Stomach (tissue), 9 donors: Measurements from ENCODE around the gene LRMDA. TPM values are rescaled to one million over a fixed set of nuclear protein-coding genes. Genes with fewer than 3 reads are reported as not detected.

Experiments used
- DNase-seq, 2 donors: peaks; one replicate each; pipeline versions ENCODE4 v3.0.0 to v3.0.0-alpha.2; 2013 to 2019
- H3K27ac ChIP-seq, 5 donors: fragments of 200-600 bp in 4 of 5; sonication (generic) in 4 of 5; one replicate each; pipeline ENCODE4 v1.5.1; 2013 to 2019; ENCODE audit warnings: mild to moderate bottlenecking in 1 of 5, moderate library complexity in 1 of 5
- H3K27me3 ChIP-seq, 3 donors: fragments of 200-600 bp; sonication (generic); one replicate each; pipeline ENCODE4 v1.5.1; 2017 to 2019; ENCODE audit warnings: mixed run types in 1 of 3
- H3K36me3 ChIP-seq, 4 donors: fragments of 200-600 bp; sonication (generic); 1 replicate in 3 of 4; 2 replicates in 1 of 4; pipeline ENCODE4 v1.5.1; 2016 to 2019
- H3K4me1 ChIP-seq, 4 donors: fragments of 200-600 bp; sonication (generic); one replicate each; pipeline ENCODE4 v1.5.1; 2016 to 2019
- H3K4me3 ChIP-seq, 4 donors: fragments of 200-600 bp; sonication (generic) in 3 of 4; one replicate each; pipeline ENCODE4 v1.5.1; 2016 to 2019; ENCODE audit warnings: mild to moderate bottlenecking in 1 of 4
- H3K9me3 ChIP-seq, 4 donors: fragments of 200-600 bp; sonication (generic); one replicate each; pipeline ENCODE4 v1.5.1; 2016 to 2019
- CTCF ChIP-seq, 7 experiments: fragments of 450-650 bp in 4 of 7; fragments of 200-600 bp in 3 of 7; sonication (generic) in 3 of 7; IDR thresholded peaks; one replicate each; pipeline ENCODE4 v1.5.1; 2016 to 2019; ENCODE audit warnings: antibody characterized with exemption in 7 of 7, control low read depth in 2 of 7, mild to moderate bottlenecking in 1 of 7
- EP300 ChIP-seq: sonication (generic); formaldehyde crosslinking; IDR thresholded peaks from one replicate; pipeline ENCODE4 v1.6.1; 2017; ENCODE audit warnings: antibody characterized with exemption
- POLR2A ChIP-seq, 4 donors: fragments of 450-650 bp; IDR thresholded peaks; one replicate each; pipeline ENCODE4 v1.6.1; 2016; ENCODE audit warnings: antibody characterized with exemption in 4 of 4, control low read depth in 2 of 4, mild to moderate bottlenecking in 1 of 4, moderate library complexity in 1 of 4
- POLR2AphosphoS5 ChIP-seq, 3 donors: sonication (generic); formaldehyde crosslinking; IDR thresholded peaks; one replicate each; pipeline ENCODE4 v1.6.1; 2016; ENCODE audit warnings: antibody characterized with exemption in 3 of 3
- WGBS, 5 donors: extraction: QIAGEN DNeasy Blood & Tissue Kit in 3 of 5; methylation state at CpG; one replicate each; pipeline versions ENCODE4 v1.1.5 to v1.1.7; 2013 to 2018; 5-methylcytosine and 5-hydroxymethylcytosine counted together
- intact Hi-C: fragments of 100-400 bp; cut with DNase I; formaldehyde crosslinking; loops from one replicate; pipeline ENCODE4 v1.15.1; 2023; ENCODE audit warnings: low total_unique reads
- polyA plus RNA-seq, 3 donors: library from polyadenylated mRNA; stranded (reverse); fragments of 200-250 nt; gene quantifications; one replicate each; pipeline ENCODE4 v1.2.3, GENCODE V29; 2013
- total RNA-seq, 5 donors: library from RNA; depleted of rRNA; stranded (reverse); fragments of >200 nt; gene quantifications; one replicate each; pipeline versions ENCODE4 v1.1.0 to v1.2.3, GENCODE V29; 2014 to 2016
- donor health status: healthy with polysubstance abuse.
- donor health status: Bipolar disorder and iron deficiency.
- donor health status: healthy.

LRMDA gene
- total and polyA plus RNA-seq, 8 donors: 1.3 to 30.2 (median 13.6) TPM; not detected in 1

- TF ChIP-seq CTCF (IDR thresholded peaks at IDR 0.05) (no peak), POLR2AphosphoS5 (IDR thresholded peaks at IDR 0.05) (no peak), POLR2A (IDR thresholded peaks at IDR 0.05) (no peak), EP300 (no peak)
- Histone ChIP-seq H3K4me3 (no peak overlapping the region), H3K36me3 (no peaks in the 10 kb centered on the region), H3K27ac (no peak overlapping the region), H3K4me1 (peaks cover 0 to 5% (median 0%) of the 10 kb centered on the region in 4 donors), H3K27me3 (no peaks in the 10 kb centered on the region), H3K9me3 (no peaks in the 10 kb centered on the region)
- intact Hi-C loops: no loop called here
- 73 to 95% (median 88%) methylated on average over 5 of the region's 5 CpGs for WGBS, 5 donors
- DNase-seq: no peak
These were observed 777.7 kb downstream of the LRMDA start for GRCh38 chr10:76209135-76209534.

GRCh38 chr10:76210211-76210610 lies 778.8 kb downstream of the LRMDA start:
- no peak for DNase-seq
- Histone ChIP-seq H3K4me3 (no peak overlapping the region), H3K4me1 (peaks cover 0 to 5% (median 0%) of the 10 kb centered on the region in 4 donors), H3K27me3 (no peaks in the 10 kb centered on the region), H3K36me3 (no peaks in the 10 kb centered on the region), H3K9me3 (no peaks in the 10 kb centered on the region), H3K27ac (no peak overlapping the region)
- intact Hi-C loops: no loop called here
- TF ChIP-seq POLR2A (IDR thresholded peaks at IDR 0.05): no peak
- 81 to 90% (median 89%) methylated on average over 3 of the region's 3 CpGs for WGBS, 5 donors

- no peaks in the 10 kb centered on the region for H3K9me3 ChIP-seq
- no peaks in the 10 kb centered on the region for H3K4me1 ChIP-seq
- 90 to 98% (median 95%) methylated on average over 1 of the region's 1 CpG for WGBS, 5 donors
- no peaks in the 10 kb centered on the region for H3K36me3 ChIP-seq
- no peaks in the 10 kb centered on the region for H3K27me3 ChIP-seq
- no peak for DNase-seq
- TF ChIP-seq CTCF (IDR thresholded peaks at IDR 0.05) (no peak), EP300 (no peak), POLR2A (IDR thresholded peaks at IDR 0.05) (no peak)
- intact Hi-C loops: no loop called here
- no peak overlapping the region for H3K4me3 ChIP-seq
- no peak overlapping the region for H3K27ac ChIP-seq
These were observed 780.3 kb downstream of the LRMDA start for GRCh38 chr10:76211691-76212090.

GRCh38 chr10:76213876-76214275 lies 782.5 kb downstream of the LRMDA start:
- H3K4me3 ChIP-seq: no peak overlapping the region
- H3K27me3 ChIP-seq: no peaks in the 10 kb centered on the region
- WGBS, 5 donors: 93 to 98% (median 95%) methylated on average over 2 of the region's 2 CpGs
- intact Hi-C loops: no loop called here
- H3K9me3 ChIP-seq: no peaks in the 10 kb centered on the region
- H3K27ac ChIP-seq: no peak overlapping the region
- no peak for TF ChIP-seq POLR2AphosphoS5 (IDR thresholded peaks at IDR 0.05)
- TF ChIP-seq POLR2A (IDR thresholded peaks at IDR 0.05): no peak
- TF ChIP-seq CTCF (IDR thresholded peaks at IDR 0.05): no peak
- no peak for TF ChIP-seq EP300
- H3K4me1 ChIP-seq: no peaks in the 10 kb centered on the region
- H3K36me3 ChIP-seq: no peaks in the 10 kb centered on the region
- no peak for DNase-seq

- intact Hi-C loops: no loop called here
- H3K27ac ChIP-seq: no peak overlapping the region
These were observed 786.6 kb downstream of the LRMDA start for GRCh38 chr10:76218035-76218434.

More at GRCh38 chr10:76218035-76218434, 786.6 kb downstream of the LRMDA start:
- peak in 1 of 2 donors; percentile 20 for DNase-seq
- Histone ChIP-seq H3K4me1 (no peaks in the 10 kb centered on the region), H3K36me3 (no peaks in the 10 kb centered on the region), H3K27me3 (no peaks in the 10 kb centered on the region), H3K9me3 (no peaks in the 10 kb centered on the region), H3K4me3 (no peak overlapping the region)
- 81 to 93% (median 89%) methylated on average over 6 of the region's 6 CpGs for WGBS, 5 donors
- TF ChIP-seq POLR2AphosphoS5 (IDR thresholded peaks at IDR 0.05): no peak
- no peak for TF ChIP-seq EP300
- TF ChIP-seq CTCF (IDR thresholded peaks at IDR 0.05): no peak
- no peak for TF ChIP-seq POLR2A (IDR thresholded peaks at IDR 0.05)
